Hepatocyte (in vitro differentiated cells): ENCODE data around the gene ROS1.

Source experiments
- EZH2 ChIP-seq: fragments of 200-600 bp; sonication (generic); IDR thresholded peaks from 2 replicates; pipeline ENCODE4 v1.6.1; 2016; ENCODE audit warnings: antibody characterized with exemption, mild to moderate bottlenecking, borderline replicate concordance
- TF ChIP-seq, protein P1 (sequence below): fragments of 200-600 bp; sonication (generic); IDR thresholded peaks from 2 replicates; pipeline ENCODE4 v1.5.1; 2016; ENCODE audit warnings: antibody characterized with exemption, mild to moderate bottlenecking; ENCODE audit not compliant: poor library complexity

DNA sequence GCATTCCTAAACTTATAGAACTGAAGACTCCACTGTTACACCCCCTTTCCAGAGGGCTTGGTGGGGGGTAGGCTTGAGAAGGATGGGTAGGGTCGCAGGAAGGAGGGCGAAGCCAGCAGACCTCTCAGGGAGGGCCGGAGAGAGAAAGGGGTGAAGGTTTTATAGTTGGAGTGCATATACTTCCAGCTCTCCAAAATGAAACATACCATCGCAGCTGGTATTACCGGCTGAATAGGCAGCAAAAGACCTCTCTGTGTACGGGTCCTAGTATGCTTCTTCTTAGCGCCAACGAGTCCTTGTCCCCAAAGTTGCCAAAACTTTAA is 161.4 kb downstream of the ROS1 start:
- TF ChIP-seq, protein P1, sequence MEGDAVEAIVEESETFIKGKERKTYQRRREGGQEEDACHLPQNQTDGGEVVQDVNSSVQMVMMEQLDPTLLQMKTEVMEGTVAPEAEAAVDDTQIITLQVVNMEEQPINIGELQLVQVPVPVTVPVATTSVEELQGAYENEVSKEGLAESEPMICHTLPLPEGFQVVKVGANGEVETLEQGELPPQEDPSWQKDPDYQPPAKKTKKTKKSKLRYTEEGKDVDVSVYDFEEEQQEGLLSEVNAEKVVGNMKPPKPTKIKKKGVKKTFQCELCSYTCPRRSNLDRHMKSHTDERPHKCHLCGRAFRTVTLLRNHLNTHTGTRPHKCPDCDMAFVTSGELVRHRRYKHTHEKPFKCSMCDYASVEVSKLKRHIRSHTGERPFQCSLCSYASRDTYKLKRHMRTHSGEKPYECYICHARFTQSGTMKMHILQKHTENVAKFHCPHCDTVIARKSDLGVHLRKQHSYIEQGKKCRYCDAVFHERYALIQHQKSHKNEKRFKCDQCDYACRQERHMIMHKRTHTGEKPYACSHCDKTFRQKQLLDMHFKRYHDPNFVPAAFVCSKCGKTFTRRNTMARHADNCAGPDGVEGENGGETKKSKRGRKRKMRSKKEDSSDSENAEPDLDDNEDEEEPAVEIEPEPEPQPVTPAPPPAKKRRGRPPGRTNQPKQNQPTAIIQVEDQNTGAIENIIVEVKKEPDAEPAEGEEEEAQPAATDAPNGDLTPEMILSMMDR = no peak
- TF ChIP-seq EZH2 = no peak
